NK-92 (cell line): ENCODE measurements around the gene RPS26.
"Not testable (repeated sequence)": the region's sequence is repeated elsewhere in the genome, so short reads cannot be mapped to it uniquely, and the experiment has no call there.

Experiments
- DNase-seq: peaks from one replicate; lab custom pipeline; 2025; ENCODE audit not compliant: unreplicated experiment; lab: John Stamatoyannopoulos, UW

RPS26 gene

GRCh38 chr12:56074396-56074795 is 32.7 kb downstream of the RPS26 start:
- DNase-seq, result no peak

GRCh38 chr12:56077966-56078365 is 36.2 kb downstream of the RPS26 start:
- not testable (repeated sequence) for DNase-seq

DNA sequence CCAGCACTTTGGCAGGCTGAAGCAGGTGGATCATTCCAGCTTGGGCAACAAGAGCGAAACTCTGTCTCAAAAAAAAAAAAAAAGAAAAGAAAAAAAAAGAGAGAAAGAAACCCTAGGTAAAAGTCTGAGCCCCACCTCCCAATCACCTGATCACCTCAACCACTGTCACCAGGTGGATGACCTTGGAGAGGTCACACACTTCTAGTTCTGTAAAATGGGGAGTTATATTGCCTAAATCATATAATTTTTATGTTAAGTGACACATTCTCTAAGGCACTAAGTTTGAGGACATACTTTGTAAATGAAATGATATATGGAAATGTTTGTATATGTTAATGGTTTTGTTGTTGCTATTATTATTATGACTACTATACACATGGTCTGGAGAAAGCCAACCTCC is 36.7 kb downstream of the RPS26 start:
- no peak for DNase-seq

GRCh38 chr12:56078931-56079722 is 37.4 kb downstream of the RPS26 start:
- DNase-seq, result no peak

DNA sequence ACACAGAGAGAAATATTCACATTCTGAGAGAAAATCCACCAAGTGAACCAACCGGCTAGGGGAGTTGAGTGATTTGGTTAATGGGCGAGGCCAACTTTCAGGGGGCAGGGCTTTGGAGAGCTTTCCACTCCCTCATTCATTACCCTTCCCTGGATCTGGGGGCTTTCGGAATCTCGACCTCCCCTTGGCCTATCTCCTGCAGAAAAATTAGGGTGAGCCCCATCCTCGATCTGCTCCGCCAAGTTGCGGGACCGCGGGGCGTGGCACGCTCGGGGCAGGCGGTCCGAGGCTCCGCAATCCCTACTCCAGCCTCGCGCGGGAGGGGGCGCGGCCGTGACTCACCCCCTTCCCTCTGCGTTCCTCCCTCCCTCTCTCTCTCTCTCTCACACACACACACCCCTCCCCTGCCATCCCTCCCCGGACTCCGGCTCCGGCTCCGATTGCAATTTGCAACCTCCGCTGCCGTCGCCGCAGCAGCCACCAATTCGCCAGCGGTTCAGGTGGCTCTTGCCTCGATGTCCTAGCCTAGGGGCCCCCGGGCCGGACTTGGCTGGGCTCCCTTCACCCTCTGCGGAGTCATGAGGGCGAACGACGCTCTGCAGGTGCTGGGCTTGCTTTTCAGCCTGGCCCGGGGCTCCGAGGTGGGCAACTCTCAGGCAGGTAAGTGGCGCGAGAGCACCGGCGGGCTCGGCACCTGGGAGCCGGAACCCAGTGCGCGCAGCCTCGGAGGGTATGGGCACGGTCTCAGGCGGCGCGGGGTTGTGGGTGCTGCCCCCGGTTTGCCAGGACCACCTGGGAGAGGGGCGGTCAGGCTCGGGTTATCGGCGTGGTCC is 38.2 kb downstream of the RPS26 start, which contains the start of gene ERBB3:
Gene ERBB3 (plus strand): TSS at position 443 of the 833 bp plus-strand sequence. CDS start 136 bp downstream, at position 579.
- DNase-seq, result no peak

DNA sequence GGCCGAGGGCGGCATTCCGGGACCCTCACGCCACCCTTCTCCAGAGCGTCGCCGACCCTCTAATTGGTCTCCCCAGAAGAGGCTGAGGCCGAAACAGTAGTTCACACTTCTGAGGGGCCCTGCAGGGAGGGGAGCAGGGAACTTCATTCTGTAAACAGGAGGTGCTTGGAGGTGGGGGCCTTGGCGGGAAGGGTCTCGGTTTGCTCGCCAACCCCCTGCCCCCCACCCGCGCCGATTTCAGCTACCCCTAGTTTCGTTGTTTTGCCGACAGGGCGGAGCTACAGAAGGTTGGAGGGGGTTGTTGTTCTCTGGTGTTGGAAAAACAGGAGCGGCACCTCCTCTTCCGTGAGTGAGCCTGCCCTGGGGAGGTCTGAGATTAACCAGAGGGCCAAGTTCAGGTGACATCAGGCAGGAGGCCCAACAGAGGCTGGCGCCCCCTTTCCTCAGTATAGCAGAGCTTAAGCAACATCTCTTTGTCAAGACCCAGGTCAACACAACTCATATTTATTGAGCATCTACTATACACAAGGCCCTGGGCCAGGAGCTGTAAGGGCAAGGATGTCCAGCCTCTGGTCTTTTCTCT is 38.9 kb downstream of the RPS26 start:
- DNase-seq, result no peak

DNA sequence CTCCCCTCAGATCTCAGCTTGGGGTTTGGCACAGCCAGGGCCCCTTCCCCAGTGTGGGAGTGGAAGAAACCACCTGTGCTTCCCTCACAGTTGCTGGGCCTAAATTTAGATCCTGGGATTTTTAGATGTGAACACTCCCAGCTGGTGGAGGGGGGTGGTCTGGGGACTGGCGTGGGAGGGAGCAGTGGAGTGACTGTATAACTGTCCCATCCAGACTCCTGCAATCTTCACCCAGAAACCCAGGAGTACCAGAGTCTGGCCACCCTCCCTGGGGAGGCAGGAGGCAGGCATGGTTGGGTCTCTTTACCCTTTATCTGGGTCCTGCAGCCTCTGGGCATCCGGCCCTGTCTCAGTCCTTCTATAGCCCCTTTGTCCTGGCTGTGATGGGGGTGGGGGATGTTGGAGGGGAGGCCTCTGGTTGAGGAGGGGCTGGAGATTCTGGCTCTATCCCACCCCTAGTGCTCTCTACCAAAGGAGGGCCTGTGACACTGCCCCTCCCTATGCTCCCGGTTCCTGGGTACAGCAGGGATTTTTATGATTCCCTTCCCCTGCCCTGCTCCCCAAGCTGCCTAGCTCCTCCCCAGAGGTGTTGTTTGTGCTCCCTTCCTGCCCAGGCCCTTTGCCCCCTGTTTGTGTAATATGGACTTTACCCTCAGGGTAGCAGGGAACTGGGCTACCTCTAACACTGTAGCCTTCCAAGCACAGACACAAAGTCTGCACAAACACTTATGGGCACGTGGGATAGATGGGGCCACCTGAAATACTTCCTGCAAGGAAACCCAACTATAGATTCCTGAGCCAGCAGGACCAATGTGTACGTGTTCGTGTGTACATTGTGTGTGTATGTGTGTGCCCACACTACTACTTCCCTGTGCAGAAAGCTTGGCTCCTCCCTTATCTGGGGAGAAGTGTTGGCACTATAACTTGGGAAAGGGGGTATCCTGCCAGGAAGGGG is 40.0 kb downstream of the RPS26 start:
- DNase-seq, result no peak

- DNase-seq, result no peak
Measured at GRCh38 chr12:56082382-56082781, 40.7 kb downstream of the RPS26 start.

- no peak for DNase-seq
Measured at GRCh38 chr12:56082967-56083366, 41.2 kb downstream of the RPS26 start.

DNA sequence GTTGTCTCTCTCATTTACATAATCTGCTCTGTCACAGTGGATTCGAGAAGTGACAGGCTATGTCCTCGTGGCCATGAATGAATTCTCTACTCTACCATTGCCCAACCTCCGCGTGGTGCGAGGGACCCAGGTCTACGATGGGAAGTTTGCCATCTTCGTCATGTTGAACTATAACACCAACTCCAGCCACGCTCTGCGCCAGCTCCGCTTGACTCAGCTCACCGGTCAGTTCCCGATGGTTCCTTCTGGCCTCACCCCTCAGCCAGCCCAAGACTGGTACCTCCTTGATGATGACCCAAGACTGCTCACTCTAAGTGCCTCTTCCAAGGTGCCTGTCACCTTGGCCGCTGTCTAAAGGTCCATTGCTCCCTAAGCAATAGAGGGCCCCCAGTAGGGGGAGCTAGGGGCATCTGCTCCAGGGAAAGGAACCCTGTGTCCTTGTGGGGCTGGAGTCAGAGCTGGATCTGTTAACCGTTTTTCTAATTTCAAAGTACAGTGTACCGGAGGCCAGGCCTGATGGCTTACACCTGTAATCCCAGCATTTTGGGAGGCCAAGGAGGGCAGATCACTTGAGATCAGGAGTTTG is 43.3 kb downstream of the RPS26 start:
- no peak for DNase-seq

- no peak for DNase-seq
Measured at GRCh38 chr12:56086096-56086495, 44.4 kb downstream of the RPS26 start.

GRCh38 chr12:56086608-56087007 is 44.9 kb downstream of the RPS26 start:
- DNase-seq, result no peak

DNA sequence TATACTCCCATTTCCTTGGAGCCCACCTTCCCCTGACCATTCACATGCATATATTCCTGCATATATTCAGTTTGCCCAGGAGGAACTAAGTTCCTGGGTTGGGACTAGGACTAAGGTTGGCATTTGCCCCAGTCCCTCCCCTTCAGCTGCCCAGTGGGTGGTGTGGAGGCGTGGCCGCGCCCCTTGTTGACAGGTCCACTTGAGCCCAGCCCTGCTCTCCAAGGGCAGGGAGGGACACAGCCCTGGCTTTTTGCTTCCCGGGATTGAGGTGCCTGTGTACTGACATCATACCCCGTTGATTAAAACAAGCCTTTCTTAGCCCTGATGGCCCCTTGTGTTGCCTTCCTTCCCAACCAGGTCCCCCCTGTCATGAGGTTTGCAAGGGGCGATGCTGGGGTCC is 45.5 kb downstream of the RPS26 start:
- DNase-seq, result no peak
